ENCODE measurements around the gene PVALB. TPM values are rescaled to one million over a fixed set of nuclear protein-coding genes. Genes with fewer than 3 reads are reported as not detected.

The PVALB gene
- total RNA-seq, 1 experiment from 2014 or later: 6.8 TPM

GRCh38 chr22:36855478-36855877 is 38.6 kb upstream of the PVALB start:
- H3K36me3 ChIP-seq (replicated peaks; ENCODE audit: control insufficient read depth, insufficient read depth, low read length): no peaks in the 10 kb centered on the region
- DNase-seq: no peak
- H3K4me3 ChIP-seq (ENCODE audit: insufficient read depth, low read depth, low read length): no peak overlapping the region
- peaks cover 6% of the 10 kb centered on the region for H3K27me3 ChIP-seq (ENCODE audit: control insufficient read depth, insufficient read depth, low read length)

DNA sequence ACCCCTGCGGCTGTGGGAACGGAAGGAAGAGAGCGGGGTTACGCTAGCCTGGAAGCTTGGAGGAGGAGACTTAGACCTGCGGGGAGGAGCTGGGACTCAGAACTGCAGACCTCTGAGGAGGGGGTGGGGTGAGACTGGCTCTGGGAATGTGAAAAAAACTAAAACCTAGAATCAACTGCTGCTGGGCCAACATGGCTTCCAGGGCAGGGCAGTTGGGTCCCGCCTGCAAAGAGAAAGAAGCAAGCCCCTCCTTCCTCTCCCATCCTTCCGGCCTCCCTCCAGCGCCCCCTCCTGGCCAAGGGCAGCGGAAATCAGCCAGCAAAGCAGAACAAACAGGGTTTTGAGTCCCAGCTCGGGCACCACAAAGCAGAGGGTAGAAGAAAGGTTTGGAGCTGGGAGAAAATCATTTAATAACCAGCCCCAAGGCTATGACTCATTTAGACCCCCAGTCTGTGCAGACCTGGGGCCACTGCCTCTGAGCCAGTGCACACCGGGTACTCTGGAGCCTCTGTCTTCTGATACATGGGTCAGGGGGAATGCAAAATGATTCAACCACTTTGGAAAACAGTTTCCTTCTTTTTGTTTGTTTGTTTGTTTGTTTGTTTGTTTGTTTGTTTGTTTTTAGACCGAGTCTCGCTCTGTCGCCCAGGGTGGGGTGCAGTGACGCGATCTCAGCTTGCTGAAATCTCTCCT is 36.7 kb upstream of the PVALB start:
- peak; percentile 90 for DNase-seq
- Histone ChIP-seq H3K4me3 (ENCODE audit: insufficient read depth, low read depth, low read length) (no peak overlapping the region), H3K36me3 (replicated peaks; ENCODE audit: control insufficient read depth, insufficient read depth, low read length) (no peaks in the 10 kb centered on the region), H3K27me3 (ENCODE audit: control insufficient read depth, insufficient read depth, low read length) (peaks cover 6% of the 10 kb centered on the region)

- no peaks in the 10 kb centered on the region for H3K36me3 ChIP-seq (replicated peaks; ENCODE audit: control insufficient read depth, insufficient read depth, low read length)
- no peak for DNase-seq
- no peak overlapping the region for H3K4me3 ChIP-seq (ENCODE audit: insufficient read depth, low read depth, low read length)
- H3K27me3 ChIP-seq (ENCODE audit: control insufficient read depth, insufficient read depth, low read length): peaks cover 6% of the 10 kb centered on the region
Measured at GRCh38 chr22:36852056-36852973, 35.5 kb upstream of the PVALB start.

- no peak for DNase-seq
- no peaks in the 10 kb centered on the region for H3K36me3 ChIP-seq (replicated peaks; ENCODE audit: control insufficient read depth, insufficient read depth, low read length)
- H3K4me3 ChIP-seq (ENCODE audit: insufficient read depth, low read depth, low read length): no peak overlapping the region
- H3K27me3 ChIP-seq (ENCODE audit: control insufficient read depth, insufficient read depth, low read length): no peaks in the 10 kb centered on the region
Measured at GRCh38 chr22:36850682-36851081, 33.8 kb upstream of the PVALB start.

GRCh38 chr22:36850056-36850455 is 33.2 kb upstream of the PVALB start:
- Histone ChIP-seq H3K4me3 (ENCODE audit: insufficient read depth, low read depth, low read length) (no peak overlapping the region), H3K27me3 (ENCODE audit: control insufficient read depth, insufficient read depth, low read length) (no peaks in the 10 kb centered on the region), H3K36me3 (replicated peaks; ENCODE audit: control insufficient read depth, insufficient read depth, low read length) (no peaks in the 10 kb centered on the region)
- DNase-seq: no peak

- Histone ChIP-seq H3K27me3 (ENCODE audit: control insufficient read depth, insufficient read depth, low read length) (no peaks in the 10 kb centered on the region), H3K4me3 (ENCODE audit: insufficient read depth, low read depth, low read length) (no peak overlapping the region), H3K36me3 (replicated peaks; ENCODE audit: control insufficient read depth, insufficient read depth, low read length) (no peaks in the 10 kb centered on the region)
- no peak for DNase-seq
Measured at GRCh38 chr22:36846949-36847348, 30.1 kb upstream of the PVALB start.

GRCh38 chr22:36846271-36846670 is 29.4 kb upstream of the PVALB start:
- Histone ChIP-seq H3K36me3 (replicated peaks; ENCODE audit: control insufficient read depth, insufficient read depth, low read length) (no peaks in the 10 kb centered on the region), H3K4me3 (ENCODE audit: insufficient read depth, low read depth, low read length) (no peak overlapping the region), H3K27me3 (ENCODE audit: control insufficient read depth, insufficient read depth, low read length) (no peaks in the 10 kb centered on the region)
- DNase-seq: no peak

DNA sequence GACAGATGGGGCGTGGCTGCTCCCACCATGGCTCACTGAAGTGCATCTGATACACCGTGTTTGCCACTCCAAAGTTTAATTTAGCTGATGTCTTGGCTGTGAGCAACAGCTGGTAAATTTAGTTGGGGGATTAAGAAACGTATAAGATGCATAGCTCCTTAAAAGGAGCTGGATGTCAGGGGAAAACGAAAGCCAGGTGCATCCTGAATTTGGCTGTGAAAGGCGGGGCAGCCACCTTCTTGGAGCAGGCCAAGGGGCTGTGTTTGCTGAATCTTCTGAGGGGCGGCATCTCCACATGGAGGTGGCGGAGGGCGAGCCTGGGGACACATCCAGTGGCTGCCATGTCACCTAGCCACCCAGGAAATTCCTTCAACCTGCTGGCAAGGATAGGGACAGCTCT is 23.3 kb upstream of the PVALB start:
- DNase-seq: no peak
- Histone ChIP-seq H3K27me3 (ENCODE audit: control insufficient read depth, insufficient read depth, low read length) (no peaks in the 10 kb centered on the region), H3K36me3 (replicated peaks; ENCODE audit: control insufficient read depth, insufficient read depth, low read length) (no peaks in the 10 kb centered on the region), H3K4me3 (ENCODE audit: insufficient read depth, low read depth, low read length) (no peak overlapping the region)

- DNase-seq: no peak
- H3K27me3 ChIP-seq (ENCODE audit: control insufficient read depth, insufficient read depth, low read length): no peaks in the 10 kb centered on the region
- H3K36me3 ChIP-seq (replicated peaks; ENCODE audit: control insufficient read depth, insufficient read depth, low read length): no peaks in the 10 kb centered on the region
- H3K4me3 ChIP-seq (ENCODE audit: insufficient read depth, low read depth, low read length): no peak overlapping the region
Measured at GRCh38 chr22:36839356-36840073, 22.7 kb upstream of the PVALB start.

GRCh38 chr22:36838119-36839030 is 21.5 kb upstream of the PVALB start:
- Histone ChIP-seq H3K27me3 (ENCODE audit: control insufficient read depth, insufficient read depth, low read length) (no peaks in the 10 kb centered on the region), H3K36me3 (replicated peaks; ENCODE audit: control insufficient read depth, insufficient read depth, low read length) (no peaks in the 10 kb centered on the region), H3K4me3 (ENCODE audit: insufficient read depth, low read depth, low read length) (no peak overlapping the region)
- no peak for DNase-seq

DNA sequence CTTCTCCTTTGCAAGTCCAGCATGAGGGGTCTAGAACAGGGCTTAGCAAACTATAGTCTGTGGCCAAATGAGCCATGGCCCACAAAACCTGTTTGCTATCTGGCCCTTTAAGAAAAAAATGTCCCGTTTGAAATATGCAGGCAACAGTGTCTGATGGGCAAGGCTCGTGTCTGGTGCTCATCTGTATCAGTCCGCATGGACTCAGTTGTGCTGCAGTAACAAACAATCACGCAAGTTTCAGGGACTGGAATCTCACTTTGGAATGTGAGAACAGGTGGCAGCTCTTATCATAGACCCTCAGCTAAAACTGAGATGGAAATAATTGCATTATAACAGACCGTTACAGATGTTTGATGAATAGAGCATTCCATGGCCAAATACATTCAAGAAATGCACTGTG is 19.1 kb upstream of the PVALB start:
- Histone ChIP-seq H3K27me3 (ENCODE audit: control insufficient read depth, insufficient read depth, low read length) (no peaks in the 10 kb centered on the region), H3K36me3 (replicated peaks; ENCODE audit: control insufficient read depth, insufficient read depth, low read length) (no peaks in the 10 kb centered on the region), H3K4me3 (ENCODE audit: insufficient read depth, low read depth, low read length) (no peak overlapping the region)
- no peak for DNase-seq

DNA sequence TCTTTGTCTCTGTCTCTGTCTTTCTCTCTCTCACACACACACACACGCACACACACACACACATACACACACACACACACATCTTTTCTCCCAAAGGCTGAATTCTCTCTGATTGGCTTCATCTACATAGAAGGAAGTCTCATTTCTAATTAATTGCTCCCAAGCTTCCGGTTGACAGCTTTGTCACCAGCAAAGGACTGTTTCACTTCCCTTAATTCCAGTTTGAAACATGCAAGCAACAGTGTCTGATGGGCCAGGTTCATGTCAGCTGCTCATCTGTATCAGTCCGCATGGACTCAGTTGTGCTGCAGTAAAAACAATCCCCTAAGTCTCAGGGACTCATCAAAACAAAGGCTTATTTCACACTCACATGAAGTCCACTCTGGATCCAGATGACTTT is 16.2 kb upstream of the PVALB start:
- no peaks in the 10 kb centered on the region for H3K27me3 ChIP-seq (ENCODE audit: control insufficient read depth, insufficient read depth, low read length)
- no peak for DNase-seq
- no peak overlapping the region for H3K4me3 ChIP-seq (ENCODE audit: insufficient read depth, low read depth, low read length)
- H3K36me3 ChIP-seq (replicated peaks; ENCODE audit: control insufficient read depth, insufficient read depth, low read length): no peaks in the 10 kb centered on the region

DNA sequence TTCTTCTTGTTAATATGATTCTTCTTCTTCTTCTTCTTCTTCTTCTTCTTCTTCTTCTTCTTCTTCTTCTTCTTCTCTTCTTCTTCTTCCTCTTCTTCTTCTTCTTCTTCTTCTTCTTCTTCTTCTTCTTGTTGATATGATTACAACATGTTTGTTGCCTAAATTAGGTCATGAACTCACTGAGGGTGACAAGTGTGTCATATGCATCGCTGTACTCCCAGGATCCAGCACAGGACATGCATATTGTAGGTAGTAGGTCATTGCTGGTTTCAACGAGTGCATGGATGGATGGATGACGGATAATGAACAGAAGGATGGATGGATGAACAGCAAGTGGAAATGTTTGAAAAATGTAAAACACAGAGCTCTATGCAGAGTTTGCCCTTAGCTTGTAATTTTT is 14.9 kb upstream of the PVALB start:
- Histone ChIP-seq H3K27me3 (ENCODE audit: control insufficient read depth, insufficient read depth, low read length) (no peaks in the 10 kb centered on the region), H3K4me3 (ENCODE audit: insufficient read depth, low read depth, low read length) (no peak overlapping the region), H3K36me3 (replicated peaks; ENCODE audit: control insufficient read depth, insufficient read depth, low read length) (no peaks in the 10 kb centered on the region)
- DNase-seq: no peak

DNA sequence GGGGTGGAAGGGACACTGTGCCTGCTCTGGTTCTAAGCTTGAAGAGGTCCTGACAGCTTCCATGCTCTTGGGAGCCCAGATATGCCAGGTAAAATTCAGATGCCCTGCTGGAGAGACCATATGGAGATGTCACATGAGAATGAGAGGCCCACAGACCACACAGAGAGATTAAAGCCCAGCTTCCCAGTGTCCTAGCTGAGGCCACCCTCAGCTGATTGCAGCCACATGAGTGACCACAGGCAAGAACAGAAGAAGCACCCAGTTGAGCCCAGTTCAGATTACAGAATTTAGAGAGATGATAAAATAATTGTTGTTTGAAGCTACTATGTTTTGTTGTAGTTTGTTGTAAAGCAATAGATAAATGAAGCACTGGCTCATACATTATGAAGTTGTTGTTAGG is 14.4 kb upstream of the PVALB start:
- H3K27me3 ChIP-seq (ENCODE audit: control insufficient read depth, insufficient read depth, low read length): no peaks in the 10 kb centered on the region
- no peak overlapping the region for H3K4me3 ChIP-seq (ENCODE audit: insufficient read depth, low read depth, low read length)
- no peaks in the 10 kb centered on the region for H3K36me3 ChIP-seq (replicated peaks; ENCODE audit: control insufficient read depth, insufficient read depth, low read length)

More for the DNA sequence above, 14.4 kb upstream of the PVALB start:
- no peak for DNase-seq
